Measurements from ENCODE around the gene SYNDIG1.

The SYNDIG1 gene

GRCh38 chr20:24664266-24664986 lies 195.0 kb downstream of the SYNDIG1 start:
- DNase-seq: no peak

DNA sequence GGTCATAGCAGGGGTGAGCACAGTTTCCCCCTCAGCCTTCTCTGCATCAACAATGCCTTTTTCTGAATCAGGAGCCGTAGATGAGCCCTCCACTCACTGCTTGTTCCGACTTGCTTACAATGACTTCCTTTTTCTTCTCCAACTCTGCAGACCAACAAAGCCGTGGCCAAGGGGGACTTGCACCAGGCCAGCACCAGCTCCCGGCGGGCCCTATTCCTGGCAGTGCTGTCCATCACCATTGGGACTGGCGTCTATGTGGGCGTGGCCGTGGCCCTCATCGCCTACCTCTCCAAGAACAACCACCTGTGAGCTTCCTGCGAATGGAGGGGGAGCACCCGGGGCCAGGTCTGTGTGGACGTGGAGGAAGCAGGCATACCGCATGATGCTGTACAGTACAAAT lies 195.8 kb downstream of the SYNDIG1 start:
- DNase-seq: no peak

DNA sequence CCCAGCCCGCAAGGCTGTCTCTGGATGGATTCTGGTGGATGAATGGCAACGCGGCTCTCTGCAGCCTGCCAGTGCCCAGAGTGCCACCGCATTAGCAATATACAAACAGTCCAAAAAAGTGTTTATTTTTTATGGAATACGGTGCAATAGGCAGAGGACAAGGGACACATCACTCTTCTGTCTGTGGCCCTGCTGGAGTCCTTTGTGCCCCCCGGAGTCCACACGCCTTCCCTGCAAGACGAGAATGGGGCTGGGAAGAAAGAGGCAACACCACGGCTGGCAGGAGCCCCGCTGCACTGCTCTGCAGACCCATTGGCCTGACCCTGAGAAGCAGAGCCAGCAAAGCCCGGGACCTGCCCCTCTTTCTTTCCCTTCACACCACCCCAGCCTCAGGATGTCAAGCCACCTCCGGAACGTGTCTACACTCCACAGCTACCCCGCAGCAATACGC lies 196.3 kb downstream of the SYNDIG1 start:
- DNase-seq: no peak

- DNase-seq: no peak
Measured at GRCh38 chr20:24667689-24668383, 198.4 kb downstream of the SYNDIG1 start.

DNA sequence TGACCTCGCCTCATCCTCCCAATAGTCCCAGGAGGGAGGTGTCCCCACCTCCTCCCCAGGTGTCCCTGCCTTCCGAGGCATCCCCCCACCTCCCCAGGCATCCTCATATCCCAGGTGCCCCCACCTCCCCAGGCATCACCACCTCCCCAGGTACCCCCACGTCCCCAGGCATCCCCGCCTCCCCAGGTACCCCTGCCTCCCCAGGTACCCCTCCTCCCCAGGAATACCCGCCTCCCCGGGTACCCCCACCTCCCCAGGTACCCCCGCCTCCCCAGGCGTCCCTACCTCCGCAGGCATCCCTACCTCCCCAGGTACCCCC lies 198.9 kb downstream of the SYNDIG1 start:
- no peak for DNase-seq

GRCh38 chr20:24668791-24669190 lies 199.4 kb downstream of the SYNDIG1 start:
- DNase-seq: no peak

DNA sequence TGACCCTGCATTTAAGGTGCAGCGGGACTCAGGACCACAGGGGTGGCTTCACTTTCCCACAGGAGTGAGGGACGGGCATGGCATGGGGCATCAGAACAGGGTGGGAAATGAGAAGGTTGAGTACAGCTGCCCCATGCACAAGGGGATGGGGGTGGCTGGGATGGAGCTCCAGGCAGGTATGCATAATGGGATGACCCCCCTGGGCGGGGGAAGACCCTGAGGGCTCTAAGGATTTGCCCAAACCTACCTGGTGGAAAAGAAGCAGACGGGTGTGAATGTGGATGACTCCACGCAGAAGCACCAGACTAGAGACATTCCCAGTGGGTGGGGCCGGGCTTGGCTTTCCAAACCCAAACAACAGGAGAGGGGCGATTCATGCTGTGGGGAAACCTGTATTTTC lies 200.3 kb downstream of the SYNDIG1 start:
- DNase-seq: no peak

GRCh38 chr20:24670341-24670872 lies 201.0 kb downstream of the SYNDIG1 start:
- no peak for DNase-seq

DNA sequence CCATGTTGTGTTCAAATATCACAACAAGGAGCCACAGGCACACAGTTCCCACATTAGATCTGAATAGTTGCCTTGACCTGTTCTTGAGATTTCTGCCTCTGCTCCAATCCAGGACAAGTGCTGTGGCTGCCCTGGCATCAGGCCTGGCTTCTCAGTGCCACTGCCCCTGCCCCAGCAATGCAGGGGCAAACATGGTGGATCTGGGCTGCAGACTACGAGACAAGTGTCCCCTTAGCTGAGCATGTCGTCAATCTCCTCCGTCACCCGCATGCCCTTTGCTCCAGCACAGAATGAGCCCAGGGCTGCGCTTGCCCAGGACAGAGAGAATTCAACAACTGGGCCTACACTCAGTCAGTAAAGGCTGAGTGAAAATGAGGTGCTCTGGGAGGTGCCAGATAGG lies 201.6 kb downstream of the SYNDIG1 start:
- no peak for DNase-seq

GRCh38 chr20:24672181-24672880 lies 202.9 kb downstream of the SYNDIG1 start:
- no peak for DNase-seq

GRCh38 chr20:24672886-24673677 lies 203.7 kb downstream of the SYNDIG1 start:
- no peak for DNase-seq

DNA sequence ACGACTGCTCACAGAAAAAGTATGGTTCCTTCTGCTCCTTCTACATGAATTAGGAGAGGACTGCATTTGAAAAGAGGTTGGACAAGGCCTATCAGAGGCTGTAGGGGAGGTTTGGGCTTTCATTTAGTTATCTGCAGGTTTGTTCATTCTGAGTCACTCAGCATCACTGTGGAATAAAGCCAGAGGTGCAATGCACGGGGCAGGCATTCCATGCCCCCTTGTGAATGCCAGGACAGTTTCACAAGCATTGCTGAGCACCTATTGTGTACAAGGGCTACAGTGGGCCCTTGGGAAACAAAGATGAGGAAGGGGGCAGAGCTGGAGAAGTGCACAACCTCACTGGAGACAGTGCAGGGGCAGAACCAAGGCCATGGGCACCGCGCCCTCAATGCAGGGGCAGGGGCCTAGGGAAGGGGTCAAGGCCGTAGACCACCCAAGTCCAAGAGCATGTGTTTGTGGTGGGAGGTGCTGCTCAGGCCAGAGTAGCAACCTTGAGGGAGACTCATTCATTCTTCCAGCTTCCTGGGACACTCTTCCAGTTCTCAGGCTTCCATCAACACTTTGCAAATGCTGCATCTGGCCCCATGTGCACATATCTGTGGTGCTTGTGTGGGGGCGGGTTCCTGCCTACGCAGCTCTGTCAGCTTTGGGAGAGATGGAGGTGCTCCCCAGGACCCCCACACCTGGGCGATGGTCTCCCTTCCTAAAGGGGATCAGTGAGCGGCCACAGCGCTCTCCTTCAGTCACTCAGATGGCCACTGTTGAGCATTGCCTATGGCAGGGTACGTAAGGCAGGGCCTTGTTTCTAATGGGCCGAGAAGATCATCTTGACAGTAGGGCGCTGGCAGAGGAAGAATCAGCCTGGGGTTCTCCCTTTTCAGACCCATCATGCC lies 204.5 kb downstream of the SYNDIG1 start:
- DNase-seq: no peak

DNA sequence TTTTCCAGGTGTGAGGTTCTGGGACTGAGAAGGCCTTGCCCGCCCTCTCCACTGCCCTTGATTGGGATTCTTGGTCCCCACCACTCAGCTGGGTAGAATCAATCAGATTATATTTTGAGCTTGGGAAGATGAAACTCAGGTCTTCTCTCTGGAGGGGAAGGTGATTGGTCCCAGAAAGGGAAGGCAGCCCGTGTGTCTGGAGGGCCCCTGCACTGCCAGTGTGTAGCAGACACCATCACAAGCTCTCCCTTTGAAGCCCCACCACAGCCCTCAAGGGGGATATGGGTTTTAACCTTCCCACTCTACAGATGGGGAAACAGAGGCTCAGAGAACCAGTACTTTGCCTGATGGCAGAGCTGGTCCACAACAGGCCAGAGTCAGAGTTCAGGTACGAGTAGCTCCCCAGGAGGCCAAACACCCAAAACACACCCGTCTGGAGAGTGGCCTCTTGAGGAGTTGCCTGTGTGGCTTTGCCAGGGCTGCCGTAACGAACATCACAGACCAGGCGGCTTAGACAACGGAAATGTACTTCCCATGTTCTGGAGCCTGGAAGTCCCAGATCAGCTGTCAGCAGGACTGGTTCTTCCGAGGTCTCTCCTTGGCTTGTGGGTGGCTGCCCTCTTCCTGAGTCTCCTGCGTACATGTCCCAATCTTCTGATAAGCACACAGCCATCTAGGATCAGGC lies 205.6 kb downstream of the SYNDIG1 start:
- no peak for DNase-seq

GRCh38 chr20:24675651-24676352 lies 206.4 kb downstream of the SYNDIG1 start:
- DNase-seq: no peak

- no peak for DNase-seq
Measured at GRCh38 chr20:24676353-24676977, 207.0 kb downstream of the SYNDIG1 start.

DNA sequence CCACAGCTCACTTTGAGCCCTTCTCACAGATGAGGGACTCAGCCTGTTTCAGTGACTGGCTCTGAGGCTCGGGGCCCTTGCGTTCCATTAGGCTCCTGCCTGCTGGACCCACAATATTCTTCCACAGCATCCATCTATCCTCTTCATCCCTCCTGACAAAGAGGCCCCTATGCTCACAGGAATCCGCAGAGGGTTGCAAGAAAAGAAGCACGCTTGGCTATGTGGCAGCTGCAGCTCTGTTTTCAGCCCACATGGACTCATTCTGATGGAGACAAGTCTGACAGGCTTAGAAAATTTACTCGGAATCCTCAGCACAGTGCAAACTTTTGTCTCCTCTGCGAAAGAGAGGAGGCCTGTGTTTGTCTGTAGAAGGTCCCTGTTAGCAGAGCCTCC lies 207.5 kb downstream of the SYNDIG1 start:
- DNase-seq: no peak

- DNase-seq: no peak
Measured at GRCh38 chr20:24677626-24678315, 208.3 kb downstream of the SYNDIG1 start.

DNA sequence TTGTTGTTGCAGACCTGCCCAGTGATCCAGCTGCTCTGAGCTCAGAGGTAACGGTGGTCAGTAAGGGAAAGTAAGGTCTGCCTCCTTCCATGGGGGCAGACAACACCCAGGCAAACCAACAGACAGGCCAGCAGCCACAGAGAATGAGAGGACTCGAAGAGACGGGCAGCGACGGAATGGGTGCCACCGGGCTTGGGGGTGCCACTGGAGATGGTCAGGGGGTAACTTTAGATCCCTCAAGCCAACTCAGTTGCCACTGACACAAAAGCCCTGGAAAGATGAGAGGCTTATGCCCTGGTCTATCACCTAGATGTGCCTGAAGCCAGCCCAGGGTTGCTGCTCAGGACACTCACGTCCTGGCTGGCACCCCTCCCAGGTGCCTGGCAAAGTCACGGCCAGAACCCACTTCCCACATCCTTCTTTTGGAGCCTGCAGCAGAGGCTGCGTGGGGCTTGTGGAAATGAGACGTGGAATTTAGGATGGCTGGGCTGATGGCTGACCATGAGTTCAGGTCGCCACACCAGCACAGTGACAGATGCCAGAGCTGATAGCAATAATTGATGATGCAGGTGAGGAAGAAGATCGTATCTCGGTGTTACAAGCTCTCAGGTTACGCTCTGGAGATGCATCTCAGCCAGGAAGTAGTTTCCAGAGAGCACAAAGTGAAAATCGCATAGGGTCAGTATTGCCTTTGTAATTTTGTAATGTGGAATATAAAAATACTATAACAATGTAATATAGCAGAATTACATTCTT lies 209.1 kb downstream of the SYNDIG1 start:
- no peak for DNase-seq

Measured in hematopoietic multipotent progenitor cell treated with erythropoietin and hydrocortisone succinate and interleukin-3 and kit ligand, for 8 days (in vitro differentiated cells).